GM21723 (cell line): ENCODE data around the gene CMYA5.

Source experiments
- ATAC-seq: cut with Tn5 transposase; IDR thresholded peaks from one replicate; pipeline ENCODE4 v1.9.1; 2021; ENCODE audit warnings: mild to moderate bottlenecking, moderate library complexity; ENCODE audit not compliant: unreplicated experiment

CMYA5 gene

GRCh38 chr5:79834098-79834753 lies 144.6 kb downstream of the CMYA5 start:
- no peak for ATAC-seq

GRCh38 chr5:79834754-79835714 lies 145.4 kb downstream of the CMYA5 start:
- ATAC-seq: no peak

GRCh38 chr5:79837761-79838551 lies 148.3 kb downstream of the CMYA5 start:
- no peak for ATAC-seq

- ATAC-seq: no peak
Measured at GRCh38 chr5:79840084-79840990, 150.7 kb downstream of the CMYA5 start.

- ATAC-seq: no peak
Measured at GRCh38 chr5:79841172-79841571, 151.5 kb downstream of the CMYA5 start.

- ATAC-seq: no peak
Measured at GRCh38 chr5:79842006-79842881, 152.6 kb downstream of the CMYA5 start.

- no peak for ATAC-seq
Measured at GRCh38 chr5:79842991-79843390, 153.4 kb downstream of the CMYA5 start.

GRCh38 chr5:79843450-79844388 lies 154.1 kb downstream of the CMYA5 start:
- no peak for ATAC-seq

GRCh38 chr5:79844571-79844970 lies 154.9 kb downstream of the CMYA5 start:
- no peak for ATAC-seq

- ATAC-seq: no peak
Measured at GRCh38 chr5:79845448-79846197, 156.0 kb downstream of the CMYA5 start.

GRCh38 chr5:79846198-79846521 lies 156.5 kb downstream of the CMYA5 start:
- ATAC-seq: no peak

- ATAC-seq: no peak
Measured at GRCh38 chr5:79847561-79847960, 157.9 kb downstream of the CMYA5 start.

GRCh38 chr5:79849061-79849460 lies 159.4 kb downstream of the CMYA5 start:
- no peak for ATAC-seq
